Gastrocnemius medialis (tissue), 4 donors: ENCODE data around the gene ASB18.

Experiments used
- POLR2A ChIP-seq, 2 donors: fragments of 450-650 bp; IDR thresholded peaks; one replicate each; pipeline ENCODE4 v1.6.1; 2017; ENCODE audit warnings: antibody characterized with exemption in 2 of 2, mild to moderate bottlenecking in 2 of 2, moderate library complexity in 2 of 2
- TF ChIP-seq, protein P1 (sequence below), 5 experiments: fragments of 450-650 bp in 3 of 5; fragments of 200-600 bp in 2 of 5; sonication (generic) in 2 of 5; IDR thresholded peaks in 4 of 5; conservative IDR thresholded peaks in 1 of 5; 1 replicate in 4 of 5; 2 replicates in 1 of 5; pipeline ENCODE4 v1.5.1; 2016 to 2019; ENCODE audit warnings: antibody characterized with exemption in 5 of 5, mild to moderate bottlenecking in 3 of 5, moderate library complexity in 3 of 5

- TF ChIP-seq, protein P1, sequence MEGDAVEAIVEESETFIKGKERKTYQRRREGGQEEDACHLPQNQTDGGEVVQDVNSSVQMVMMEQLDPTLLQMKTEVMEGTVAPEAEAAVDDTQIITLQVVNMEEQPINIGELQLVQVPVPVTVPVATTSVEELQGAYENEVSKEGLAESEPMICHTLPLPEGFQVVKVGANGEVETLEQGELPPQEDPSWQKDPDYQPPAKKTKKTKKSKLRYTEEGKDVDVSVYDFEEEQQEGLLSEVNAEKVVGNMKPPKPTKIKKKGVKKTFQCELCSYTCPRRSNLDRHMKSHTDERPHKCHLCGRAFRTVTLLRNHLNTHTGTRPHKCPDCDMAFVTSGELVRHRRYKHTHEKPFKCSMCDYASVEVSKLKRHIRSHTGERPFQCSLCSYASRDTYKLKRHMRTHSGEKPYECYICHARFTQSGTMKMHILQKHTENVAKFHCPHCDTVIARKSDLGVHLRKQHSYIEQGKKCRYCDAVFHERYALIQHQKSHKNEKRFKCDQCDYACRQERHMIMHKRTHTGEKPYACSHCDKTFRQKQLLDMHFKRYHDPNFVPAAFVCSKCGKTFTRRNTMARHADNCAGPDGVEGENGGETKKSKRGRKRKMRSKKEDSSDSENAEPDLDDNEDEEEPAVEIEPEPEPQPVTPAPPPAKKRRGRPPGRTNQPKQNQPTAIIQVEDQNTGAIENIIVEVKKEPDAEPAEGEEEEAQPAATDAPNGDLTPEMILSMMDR (IDR thresholded peaks at IDR 0.05 in 4 of 5, conservative IDR thresholded peaks at IDR 0.05 in 1 of 5): peak; percentile 28 to 68 (median 55)
- no peak for TF ChIP-seq POLR2A (IDR thresholded peaks at IDR 0.05)
These were observed 83.3 kb downstream of the ASB18 start for GRCh38 chr2:236180831-236181453.
